Erythroblast (primary cell): ENCODE results near the gene ZNF335.

Source experiments
- GATA1 ChIP-seq: IDR thresholded peaks from 2 replicates; pipeline ENCODE4 v1.6.1; 2011; ENCODE audit warnings: low read depth, mild to moderate bottlenecking, control low read depth, low read length, moderate library complexity
- POLR2A ChIP-seq: IDR thresholded peaks from 2 replicates; pipeline ENCODE4 v1.6.1; 2011; ENCODE audit warnings: mild to moderate bottlenecking, low read length

DNA sequence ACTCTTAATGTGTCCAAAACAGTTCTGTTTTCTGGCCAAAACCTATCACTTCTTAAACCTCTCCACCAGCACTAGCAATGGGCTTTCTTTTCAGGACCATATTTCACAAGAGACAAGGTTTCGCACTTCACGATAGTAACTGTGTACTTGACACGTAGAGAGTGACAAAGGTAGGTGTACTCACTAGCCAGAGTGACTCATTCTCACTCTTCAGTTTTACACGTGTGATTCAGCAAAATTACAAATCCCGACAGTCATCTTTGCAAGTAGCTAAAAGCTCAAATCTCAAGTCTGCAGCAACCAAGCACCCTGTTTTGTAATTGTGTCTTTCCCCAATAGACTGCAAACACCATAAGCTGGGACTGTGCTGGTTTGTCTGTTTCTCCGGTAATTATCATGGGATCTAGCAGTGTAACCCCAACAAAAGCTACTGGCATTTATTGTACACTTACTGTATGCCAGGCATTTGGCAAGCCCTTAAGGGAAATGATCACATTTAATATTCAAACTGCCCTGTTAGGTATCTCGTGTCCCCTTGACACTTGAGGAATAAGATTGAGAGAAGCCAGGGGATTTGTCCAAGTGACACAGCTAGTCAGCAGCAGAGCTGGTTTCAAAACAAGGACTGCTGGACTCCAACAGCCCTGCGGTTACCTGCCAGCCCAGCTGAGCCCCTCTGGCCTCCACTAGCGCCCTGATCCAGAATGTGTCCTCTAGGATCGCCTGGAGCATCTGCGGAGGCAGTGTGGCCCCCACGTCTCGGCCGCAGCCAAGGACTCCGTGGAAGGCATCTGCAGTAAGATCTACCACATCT, 27.6 kb downstream of the ZNF335 start:
- no peak for TF ChIP-seq POLR2A
- no peak for TF ChIP-seq GATA1
